HG02852 (cell line): ENCODE results near the gene SNAPIN.

Source experiments
- ATAC-seq: cut with Tn5 transposase; IDR thresholded peaks from one replicate; pipeline ENCODE4 v1.9.1; 2021; ENCODE audit warnings: mild to moderate bottlenecking, moderate library complexity; ENCODE audit not compliant: unreplicated experiment

Gene SNAPIN

GRCh38 chr1:153699768-153700167 lies 41.3 kb downstream of the SNAPIN start:
- no peak for ATAC-seq

- ATAC-seq: no peak
Observed at GRCh38 chr1:153705484-153705883, 47.0 kb downstream of the SNAPIN start.

DNA sequence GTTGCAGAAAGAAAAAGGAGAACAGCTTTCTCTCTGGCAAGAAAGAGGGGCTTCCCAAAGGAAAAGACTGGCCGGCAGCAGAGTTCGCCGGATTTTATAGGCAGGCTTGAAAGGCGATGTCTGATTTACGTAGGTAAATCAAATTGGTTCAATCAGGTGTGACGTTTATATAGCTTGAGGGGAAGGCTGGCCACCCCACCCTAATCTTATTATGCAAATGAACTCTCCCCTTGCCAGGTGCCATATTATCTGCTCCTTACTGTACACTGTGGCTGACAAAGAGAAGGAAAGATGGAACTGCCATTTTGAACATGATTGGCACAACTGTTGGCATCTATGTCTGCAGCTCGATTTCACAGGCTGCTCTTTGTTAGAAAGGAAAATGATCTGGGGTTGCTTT lies 52.5 kb downstream of the SNAPIN start:
- no peak for ATAC-seq
